ENCODE measurements around the gene DPEP2.
"Not testable (repeated sequence)": the region's sequence is repeated elsewhere in the genome, so short reads cannot be mapped to it uniquely, and the experiment has no call there.

The DPEP2 gene

GRCh38 chr16:67953641-67954375 lies 45.5 kb downstream of the DPEP2 start:
- peak in 1 of 14 donors; percentile 52 for DNase-seq

DNA sequence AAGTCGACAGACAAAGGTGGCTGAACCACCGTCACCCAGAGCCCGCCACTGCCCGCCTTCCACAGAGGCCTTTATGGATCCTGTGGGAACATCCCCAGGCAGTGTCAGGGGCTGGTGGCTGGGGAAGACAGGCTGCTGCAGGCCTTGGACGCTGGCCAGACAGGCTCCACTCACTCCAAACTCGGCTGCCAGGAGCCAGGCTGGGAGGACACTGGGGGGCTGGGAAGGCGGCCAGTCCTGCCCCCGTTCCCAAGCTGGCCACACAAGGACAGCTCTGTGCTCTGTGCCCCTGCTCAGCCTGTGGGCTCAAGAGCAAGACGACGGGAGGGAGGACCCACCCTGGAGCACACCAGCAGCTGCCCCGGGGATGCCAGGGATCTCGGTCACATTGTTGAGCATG lies 47.8 kb downstream of the DPEP2 start:
- peak in 13 of 14 donors; percentile 49 to 89 (median 75) for DNase-seq

- DNase-seq, result no peak
Measured at GRCh38 chr16:67950335-67950843, 48.9 kb downstream of the DPEP2 start.

- DNase-seq, result no peak
Measured at GRCh38 chr16:67949645-67950044, 49.6 kb downstream of the DPEP2 start.

GRCh38 chr16:67948015-67948414 lies 51.3 kb downstream of the DPEP2 start:
- DNase-seq, result no peak

GRCh38 chr16:67946966-67947558 lies 52.2 kb downstream of the DPEP2 start:
- no peak for DNase-seq

DNA sequence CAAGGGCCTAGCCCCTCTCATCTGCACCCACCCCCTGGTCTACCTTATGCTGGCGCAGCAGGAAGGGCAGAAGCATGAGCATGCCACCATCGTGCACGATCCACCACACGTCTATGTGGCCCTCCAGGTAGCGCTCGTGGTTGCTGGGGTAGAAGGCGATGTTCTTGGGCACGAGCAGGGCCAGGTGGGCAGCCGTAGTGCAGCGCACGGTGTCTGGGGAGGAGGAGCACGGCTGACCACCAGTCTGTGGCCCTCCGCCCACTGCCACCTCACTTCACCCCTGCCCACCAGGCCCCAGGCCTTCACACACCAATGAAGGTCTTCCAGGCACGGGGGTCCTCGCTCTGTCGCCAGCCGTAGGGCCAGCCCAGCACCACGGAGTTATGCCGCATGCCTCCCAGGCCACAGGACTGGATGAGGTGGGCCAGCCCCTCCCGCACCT lies 53.1 kb downstream of the DPEP2 start:
- DNase-seq, result no peak

DNA sequence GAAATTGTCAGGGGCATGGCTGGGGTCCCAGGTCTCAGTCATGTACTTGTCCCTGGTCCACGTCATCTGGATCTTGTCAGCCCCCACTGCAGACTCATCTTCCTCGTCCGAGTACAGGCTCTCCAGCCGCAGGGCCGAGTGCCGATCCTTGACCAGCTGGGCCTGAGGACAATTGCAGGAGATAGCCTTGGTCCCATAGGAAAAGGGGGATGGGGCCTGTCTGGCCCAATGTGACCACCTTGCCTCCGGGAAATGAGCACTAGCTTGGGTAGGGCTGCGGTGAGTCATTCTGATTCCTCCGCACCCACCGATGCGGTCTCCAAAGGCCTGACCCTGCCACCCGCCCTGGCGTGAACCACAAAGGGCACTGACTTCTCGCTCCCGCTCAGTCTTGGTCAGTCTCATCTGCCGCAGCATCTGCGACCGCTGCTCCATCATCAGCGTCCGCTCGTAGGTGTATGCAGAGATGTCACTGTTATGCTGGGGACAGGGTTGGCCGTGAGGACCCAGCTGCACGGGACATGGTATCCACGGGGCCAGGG lies 53.8 kb downstream of the DPEP2 start:
- no peak for DNase-seq

DNA sequence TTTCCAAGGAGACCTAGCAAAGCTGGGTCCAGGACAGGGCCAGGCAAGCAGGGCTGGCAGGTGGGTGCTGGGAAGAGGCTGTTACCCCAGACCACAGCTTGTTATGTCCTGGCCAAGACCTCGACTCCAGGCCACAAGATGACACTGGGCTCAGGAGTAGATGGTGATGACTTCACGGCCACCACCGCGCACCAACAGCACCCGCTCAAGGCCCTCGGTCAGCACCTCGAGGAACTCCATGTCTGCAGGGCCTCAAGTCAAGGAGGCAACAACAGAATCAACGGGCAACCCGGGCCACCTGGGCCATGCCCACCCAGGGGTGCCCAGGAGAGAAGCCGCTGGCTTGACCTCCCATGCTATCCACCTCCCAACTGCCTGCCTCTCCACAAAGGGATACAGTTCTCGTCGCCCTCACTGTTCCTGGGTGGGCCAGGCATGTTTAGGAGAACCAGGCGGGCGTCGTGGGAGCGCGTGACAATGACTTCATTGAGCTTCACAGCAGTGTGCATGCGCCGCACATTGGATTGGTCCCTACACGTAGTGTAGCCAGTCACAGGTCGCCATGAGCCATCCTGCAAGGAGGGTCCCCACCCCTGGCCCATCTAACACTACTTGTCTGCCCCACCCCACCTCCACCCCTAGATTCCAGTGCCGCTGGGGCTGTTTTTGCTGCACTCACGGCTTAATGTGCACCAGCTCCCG lies 54.4 kb downstream of the DPEP2 start:
- DNase-seq, result peak in 1 of 14 donors; percentile 58

GRCh38 chr16:67943619-67944504 lies 55.4 kb downstream of the DPEP2 start, which contains the start of gene LCAT:
LCAT (minus strand) TSS chr16:67944120; CDS start chr16:67944101, 19 bp downstream.
- peak in 13 of 14 donors; percentile 25 to 88 (median 75) for DNase-seq

- no peak for DNase-seq
Measured at GRCh38 chr16:67943256-67943618, 56.0 kb downstream of the DPEP2 start.

DNA sequence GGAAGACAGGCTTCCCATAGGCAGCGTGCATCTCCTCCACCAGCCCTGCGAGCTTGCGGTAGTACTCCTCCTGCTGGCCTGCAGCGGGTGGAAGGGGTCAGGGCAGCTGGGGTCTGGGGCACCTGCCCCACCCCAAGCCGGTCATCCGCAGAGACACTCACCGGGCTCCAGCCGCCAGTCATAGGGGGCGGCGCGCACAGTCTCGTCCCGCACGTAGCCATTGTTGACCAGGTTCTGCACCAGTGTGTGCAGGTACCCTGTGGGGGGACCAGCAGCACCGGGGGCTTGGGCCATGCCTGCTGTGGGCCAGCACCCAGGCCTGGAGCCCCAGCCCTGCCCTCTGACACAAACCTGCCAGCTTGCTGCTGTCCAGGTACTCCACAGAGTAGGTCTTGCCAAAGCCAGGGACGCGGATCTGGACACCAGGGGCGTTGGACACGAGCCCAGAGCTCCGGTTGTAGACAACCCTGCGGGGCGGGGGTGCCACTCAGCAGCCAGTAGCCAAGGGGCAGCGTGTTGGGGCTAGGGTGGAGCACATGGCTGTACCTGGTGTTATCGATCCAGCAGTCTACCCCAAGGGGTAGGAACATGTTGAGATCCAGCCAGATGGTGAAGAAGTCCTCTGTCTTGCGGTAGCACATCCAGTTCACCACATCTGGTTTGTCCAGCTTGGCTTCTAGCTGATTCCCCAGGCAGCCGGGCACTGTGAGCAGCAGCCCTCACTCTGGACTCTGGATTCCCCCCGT lies 56.6 kb downstream of the DPEP2 start:
- DNase-seq, result no peak

GRCh38 chr16:67942200-67942509 lies 57.1 kb downstream of the DPEP2 start:
- DNase-seq, result peak in 5 of 14 donors; percentile 16 to 33 (median 23)

- DNase-seq, result no peak
Measured at GRCh38 chr16:67941469-67942199, 57.6 kb downstream of the DPEP2 start.

DNA sequence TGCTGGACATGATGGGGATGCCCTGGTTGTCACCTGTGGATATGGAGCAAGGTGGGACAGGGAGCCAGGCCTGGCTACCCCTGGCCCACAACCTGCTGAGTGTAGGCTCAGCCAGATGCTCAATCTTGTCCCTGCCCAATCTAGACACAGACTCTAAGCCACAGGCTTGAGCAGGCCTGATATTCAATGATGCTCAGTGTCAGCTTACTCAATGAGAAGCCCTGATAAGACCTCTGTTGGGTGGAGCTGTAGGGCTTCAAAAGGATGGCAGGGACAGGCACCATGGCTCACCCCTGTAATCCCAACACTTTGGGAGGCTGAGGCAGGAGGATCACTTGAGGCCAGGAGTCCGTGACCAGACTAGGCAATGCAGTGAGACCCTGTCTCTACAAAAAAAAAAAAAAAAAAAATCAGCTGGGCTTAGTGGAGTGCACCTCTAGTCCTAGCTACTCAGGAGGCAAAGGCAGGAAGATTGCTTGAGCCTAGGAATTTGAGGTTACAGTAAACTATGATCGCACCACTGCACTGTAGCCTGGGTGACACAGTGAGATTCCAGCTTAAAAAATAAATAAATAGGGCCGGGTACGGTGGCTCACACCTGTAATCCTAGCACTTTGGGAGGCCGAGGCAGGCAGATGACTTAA lies 58.7 kb downstream of the DPEP2 start:
- DNase-seq, result no peak

DNA sequence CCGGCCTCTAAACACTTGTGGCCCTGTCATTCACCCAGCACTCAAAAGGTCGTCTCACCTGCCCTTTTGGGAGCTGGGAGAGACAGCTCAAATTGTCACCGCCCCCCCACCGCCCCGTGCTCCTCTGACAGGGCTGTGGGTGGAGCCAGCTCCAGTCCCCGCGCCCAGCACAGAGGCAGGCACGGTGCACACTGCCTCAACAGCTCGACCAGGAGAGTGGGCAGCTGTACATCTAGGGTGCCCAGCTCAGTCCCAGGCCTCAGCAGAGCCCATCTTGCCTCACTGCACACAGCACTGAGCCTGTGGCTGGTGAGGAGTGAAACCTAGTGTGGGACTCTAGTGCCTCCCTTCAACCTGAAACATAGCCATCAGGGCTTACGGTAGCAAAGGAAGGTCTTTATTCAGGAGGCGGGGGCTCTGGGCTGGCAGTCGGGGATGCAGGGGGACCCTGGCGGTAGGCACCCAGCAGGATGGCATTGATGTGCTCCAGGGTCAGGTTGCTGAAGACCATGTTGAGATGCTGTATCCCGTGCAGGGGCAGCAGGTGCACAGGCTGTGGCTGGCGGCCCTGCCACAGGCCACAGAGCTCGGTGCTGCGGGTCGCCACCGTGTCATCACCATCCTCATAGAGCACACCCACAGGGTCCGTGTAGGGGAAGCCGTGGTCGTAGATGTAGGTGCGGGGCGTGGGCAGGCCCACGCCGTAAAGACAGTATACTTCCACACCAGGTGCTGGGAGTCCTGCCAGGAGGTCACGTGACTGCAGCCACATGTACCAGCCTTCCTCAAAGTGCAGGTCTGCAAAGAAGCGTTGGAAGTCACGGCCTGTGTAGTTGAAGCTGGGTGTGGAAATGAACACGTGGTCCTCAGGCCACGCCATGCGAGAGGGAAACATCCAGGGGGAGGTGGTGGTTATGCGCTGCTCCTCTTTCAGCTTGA lies 59.5 kb downstream of the DPEP2 start:
- no peak for DNase-seq

DNA sequence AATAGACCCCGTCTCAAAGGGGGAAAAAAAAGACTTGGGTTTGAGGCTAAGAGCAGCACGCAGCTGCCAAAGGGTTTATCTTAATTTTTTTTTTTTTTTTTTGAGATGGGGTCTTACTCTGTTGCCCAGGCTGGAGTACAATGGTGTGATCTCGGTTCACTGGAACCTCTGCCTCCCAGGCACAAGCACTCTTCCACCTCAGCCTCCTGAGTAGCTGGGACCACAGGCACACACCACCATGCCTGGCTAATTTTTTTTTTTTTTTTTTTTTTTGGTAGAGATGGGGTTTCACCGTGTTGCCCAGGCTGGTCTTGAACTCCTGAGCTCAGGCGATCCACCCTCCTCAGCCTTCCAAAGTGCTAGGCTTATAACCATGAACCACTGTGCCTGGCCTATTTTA lies 61.6 kb downstream of the DPEP2 start:
- not testable (repeated sequence) for DNase-seq

Measured in C1 segment of cervical spinal cord (tissue), 14 donors.